HG03025 (cell line): Measurements from ENCODE around the gene SH2D3C.

Source experiments
- ATAC-seq: cut with Tn5 transposase; IDR thresholded peaks from one replicate; pipeline ENCODE4 v1.9.1; 2021; ENCODE audit warnings: mild to moderate bottlenecking, moderate library complexity; ENCODE audit not compliant: unreplicated experiment, low FRiP score

SH2D3C gene

GRCh38 chr9:127705577-127706379, 72.7 kb downstream of the SH2D3C start:
- no peak for ATAC-seq

DNA sequence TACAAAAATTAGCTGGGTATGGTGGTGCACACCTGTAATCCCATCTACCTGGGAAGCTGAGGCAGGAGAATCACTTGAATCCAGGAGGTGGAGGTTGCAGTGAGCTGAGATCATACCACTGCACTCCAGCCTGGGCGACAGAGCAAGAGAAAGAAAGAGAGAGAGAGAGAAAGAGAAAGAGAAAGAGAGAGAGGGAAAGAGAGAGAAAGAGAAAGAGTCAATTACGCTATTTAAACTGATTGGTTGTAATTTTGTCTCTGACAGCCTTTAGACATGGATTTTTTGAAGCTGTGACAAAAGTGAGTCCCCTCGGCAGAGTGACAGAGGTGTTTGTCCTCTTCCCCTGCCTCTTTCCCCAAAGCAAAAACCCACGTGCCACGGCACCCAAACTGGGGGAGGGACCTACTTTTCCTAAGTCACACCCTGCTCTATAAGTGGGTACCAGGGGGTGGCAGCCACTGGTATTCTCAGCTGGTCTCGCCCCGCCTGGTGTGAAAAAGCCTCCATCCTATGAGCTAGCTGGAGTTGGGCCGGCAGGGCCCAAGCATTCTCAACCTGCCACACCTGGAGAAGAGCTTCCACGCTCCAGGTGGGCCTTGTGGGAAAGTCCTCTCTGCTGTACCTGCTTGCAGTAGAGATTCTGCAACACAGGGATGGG, 75.0 kb downstream of the SH2D3C start:
- no peak for ATAC-seq

- no peak for ATAC-seq
Measured at GRCh38 chr9:127700594-127701255, 77.7 kb downstream of the SH2D3C start.

GRCh38 chr9:127700140-127700539, 78.3 kb downstream of the SH2D3C start:
- ATAC-seq, result no peak

GRCh38 chr9:127698985-127699670, 79.3 kb downstream of the SH2D3C start:
- ATAC-seq, result no peak

GRCh38 chr9:127698386-127698785, 80.1 kb downstream of the SH2D3C start:
- no peak for ATAC-seq

DNA sequence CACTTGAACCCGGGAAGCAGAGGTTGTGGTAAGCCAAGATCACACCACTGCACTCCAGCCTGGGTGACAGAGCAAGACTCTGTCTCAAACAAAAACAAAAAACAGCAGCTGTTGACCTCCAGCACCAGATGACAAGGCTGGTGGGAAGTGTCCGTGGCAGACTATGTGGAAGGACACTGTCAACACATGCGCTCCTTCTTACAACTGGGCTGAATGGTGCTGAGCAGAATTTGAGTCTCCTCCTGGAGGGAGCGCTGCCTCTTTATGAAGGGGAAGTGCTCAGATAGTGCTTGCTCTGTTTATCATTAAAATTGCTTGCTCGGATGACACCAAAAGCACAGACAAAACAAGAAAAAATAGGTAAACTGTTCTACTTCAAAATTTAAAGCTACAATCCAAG, 80.9 kb downstream of the SH2D3C start:
- ATAC-seq, result no peak

GRCh38 chr9:127694890-127695720, 83.4 kb downstream of the SH2D3C start:
- no peak for ATAC-seq

DNA sequence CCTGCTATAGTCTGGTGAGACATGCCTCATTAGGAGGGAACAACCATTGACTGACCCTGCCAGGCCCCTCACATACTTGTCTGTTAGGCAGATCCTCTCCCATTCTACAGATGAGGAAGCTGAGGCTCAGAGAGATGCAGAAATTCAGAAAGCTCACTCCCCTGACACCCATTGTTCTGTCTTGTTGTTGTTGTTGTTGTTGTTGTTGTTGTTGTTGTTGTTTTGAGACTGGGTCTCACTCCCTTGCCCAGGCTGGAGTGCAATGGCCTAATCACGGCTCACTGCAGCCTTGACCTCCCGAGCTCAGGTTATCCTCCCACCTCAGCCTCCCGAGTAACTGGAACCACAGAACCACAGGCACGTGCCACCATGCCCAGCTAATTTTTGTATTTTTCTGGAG, 84.8 kb downstream of the SH2D3C start:
- ATAC-seq, result no peak

GRCh38 chr9:127693143-127693542, 85.3 kb downstream of the SH2D3C start:
- no peak for ATAC-seq

- no peak for ATAC-seq
Measured at GRCh38 chr9:127692071-127692470, 86.4 kb downstream of the SH2D3C start.

DNA sequence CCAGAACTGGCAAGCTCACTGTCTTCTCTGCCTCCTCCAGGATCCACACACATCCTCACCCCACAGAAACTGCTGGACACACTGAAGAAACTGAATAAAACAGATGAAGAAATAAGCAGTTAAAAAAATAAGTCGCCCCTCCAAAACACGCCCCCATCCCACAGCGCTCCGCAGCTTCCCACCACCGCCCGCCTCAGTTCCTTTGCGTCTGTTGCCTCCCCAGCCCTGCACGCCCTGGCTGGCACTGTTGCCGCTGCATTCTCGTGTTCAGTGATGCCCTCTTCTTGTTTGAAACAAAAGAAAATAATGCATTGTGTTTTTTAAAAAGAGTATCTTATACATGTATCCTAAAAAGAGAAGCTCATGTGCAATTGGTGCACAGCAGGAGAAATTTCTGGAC, 87.7 kb downstream of the SH2D3C start:
- ATAC-seq, result no peak

GRCh38 chr9:127689329-127690000, 89.0 kb downstream of the SH2D3C start:
- no peak for ATAC-seq
